H1 (cell line): ENCODE results near the gene PRKN.

ENCODE experiments used
- CTCF ChIP-seq, 3 experiments: IDR thresholded peaks; 1 replicate in 2 of 3; 2 replicates in 1 of 3; pipeline versions ENCODE4 v1.5.1 to v1.6.1; 2011; ENCODE audit warnings: low read length in 3 of 3, mild to moderate bottlenecking in 3 of 3, inconsistent platforms in 2 of 3, low read depth in 1 of 3, moderate library complexity in 1 of 3; ENCODE audit not compliant: insufficient read depth in 1 of 3; ENCODE audit errors: control extremely low read depth in 1 of 3
- EZH2 ChIP-seq: fragments of 200-600 bp; sonication (generic); IDR thresholded peaks from 2 replicates; pipeline ENCODE4 v1.7.1; 2012; ENCODE audit warnings: low read depth, mild to moderate bottlenecking, moderate library complexity, low read length, inconsistent platforms; ENCODE audit not compliant: severe bottlenecking

DNA sequence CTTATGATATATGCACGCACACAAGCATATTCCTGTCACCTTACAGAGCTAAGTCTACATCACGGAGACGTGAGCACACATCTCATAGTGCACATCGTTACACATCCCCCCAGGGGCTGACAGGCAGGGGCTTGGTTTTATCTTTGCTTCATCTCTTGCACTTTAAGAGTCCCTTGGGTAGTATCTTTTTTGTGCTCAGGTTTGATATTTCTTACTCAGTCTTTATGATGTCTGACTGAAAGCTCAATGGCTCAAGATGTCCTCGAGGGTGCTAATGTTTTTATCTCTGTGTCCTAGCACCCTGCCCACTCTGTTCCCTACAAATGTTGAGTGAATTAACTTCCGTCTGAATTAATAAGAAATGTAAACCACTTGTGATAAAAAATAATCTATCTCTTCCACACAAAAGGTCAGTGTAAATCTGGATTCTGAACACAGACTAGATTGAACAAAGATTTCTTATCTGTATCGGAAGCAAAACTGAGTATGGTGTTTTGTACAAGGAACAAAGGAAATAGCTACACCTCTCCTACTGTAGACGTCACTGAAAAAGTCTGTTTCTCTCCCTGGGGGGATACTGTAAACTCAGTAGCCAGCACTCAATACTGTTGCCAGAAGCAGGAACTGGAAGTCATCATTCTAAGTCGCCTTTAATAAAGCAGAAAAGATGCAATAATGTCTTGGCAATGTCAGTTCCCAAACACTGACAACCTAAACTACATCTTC lies 195.1 kb downstream of the PRKN start:
- no peak for TF ChIP-seq CTCF (IDR thresholded peaks at IDR 0.05; ENCODE audit: control extremely low read depth in 1 of 3, insufficient read depth in 1 of 3, low read depth in 1 of 3, low read length in 3 of 3)
- no peak for TF ChIP-seq EZH2
